Thyroid gland (tissue), 4 donors: ENCODE data around the gene GATAD2A.

Experiments used
- CTCF ChIP-seq, 6 experiments: fragments of 200-600 bp in 3 of 6; fragments of 450-650 bp in 3 of 6; sonication (generic) in 3 of 6; IDR thresholded peaks; one replicate each; pipeline ENCODE4 v1.5.1; 2016 to 2019; ENCODE audit warnings: antibody characterized with exemption in 6 of 6, mild to moderate bottlenecking in 2 of 6, inconsistent platforms in 1 of 6, moderate library complexity in 1 of 6
- POLR2A ChIP-seq, 2 donors: fragments of 450-650 bp; IDR thresholded peaks; one replicate each; pipeline ENCODE4 v1.6.1; 2017; ENCODE audit warnings: antibody characterized with exemption in 2 of 2, mild to moderate bottlenecking in 2 of 2, moderate library complexity in 1 of 2

DNA sequence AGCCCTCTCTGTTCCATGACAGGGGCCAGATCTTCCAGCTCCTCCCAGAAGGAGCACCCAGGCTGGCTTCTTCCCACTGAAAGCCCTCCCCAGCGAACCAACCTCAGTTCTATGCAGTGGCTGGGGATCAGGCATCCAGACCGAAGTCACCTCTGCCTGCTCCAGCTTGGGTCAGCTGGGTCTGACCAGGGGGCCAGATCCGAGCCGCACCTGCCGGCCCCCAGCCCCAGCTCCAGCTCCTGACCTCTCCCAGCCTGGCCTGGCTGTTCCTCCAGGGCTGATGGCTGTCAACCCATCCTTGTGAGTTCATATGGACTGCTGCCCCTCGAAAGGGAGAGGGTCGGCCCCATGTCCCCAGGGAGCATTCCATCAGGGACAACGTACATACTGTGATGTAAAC, 101.9 kb downstream of the GATAD2A start:
- TF ChIP-seq CTCF (IDR thresholded peaks at IDR 0.05): no peak
- TF ChIP-seq POLR2A (IDR thresholded peaks at IDR 0.05): no peak
